ENCODE data around the gene BCL2A1. TPM values are rescaled to one million over a fixed set of nuclear protein-coding genes. Genes with fewer than 3 reads are reported as not detected.

Gene BCL2A1
- total and polyA plus RNA-seq, 4 donors: 0.50 to 2.9 (median 1.2) TPM

DNA sequence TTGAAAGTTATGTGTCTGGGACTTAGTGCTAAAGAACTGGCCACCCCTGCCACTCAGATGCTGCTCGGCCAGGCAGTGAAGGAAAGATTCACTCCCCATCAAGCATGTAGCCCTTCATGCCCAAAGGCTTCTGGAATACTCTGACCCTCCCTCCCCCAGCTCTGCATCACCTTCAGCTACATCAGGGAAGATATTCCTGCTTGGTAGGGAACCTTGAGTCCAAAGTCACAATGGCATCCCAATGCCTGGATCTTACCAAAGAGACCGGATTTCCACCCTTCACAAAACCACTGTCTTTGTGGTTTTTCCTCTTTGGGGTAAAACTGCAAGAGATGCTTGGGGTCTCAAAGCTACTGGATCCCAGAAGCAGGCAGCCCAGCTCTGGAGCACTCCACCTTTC lies 18.2 kb upstream of the BCL2A1 start (continued):
- no peak for TF ChIP-seq REST (IDR thresholded peaks at IDR 0.05)
- TF ChIP-seq EGR1 (IDR thresholded peaks at IDR 0.05; ENCODE audit: low read depth in 2 of 2): no peak
- no peak for TF ChIP-seq JUND (IDR thresholded peaks at IDR 0.05)

DNA sequence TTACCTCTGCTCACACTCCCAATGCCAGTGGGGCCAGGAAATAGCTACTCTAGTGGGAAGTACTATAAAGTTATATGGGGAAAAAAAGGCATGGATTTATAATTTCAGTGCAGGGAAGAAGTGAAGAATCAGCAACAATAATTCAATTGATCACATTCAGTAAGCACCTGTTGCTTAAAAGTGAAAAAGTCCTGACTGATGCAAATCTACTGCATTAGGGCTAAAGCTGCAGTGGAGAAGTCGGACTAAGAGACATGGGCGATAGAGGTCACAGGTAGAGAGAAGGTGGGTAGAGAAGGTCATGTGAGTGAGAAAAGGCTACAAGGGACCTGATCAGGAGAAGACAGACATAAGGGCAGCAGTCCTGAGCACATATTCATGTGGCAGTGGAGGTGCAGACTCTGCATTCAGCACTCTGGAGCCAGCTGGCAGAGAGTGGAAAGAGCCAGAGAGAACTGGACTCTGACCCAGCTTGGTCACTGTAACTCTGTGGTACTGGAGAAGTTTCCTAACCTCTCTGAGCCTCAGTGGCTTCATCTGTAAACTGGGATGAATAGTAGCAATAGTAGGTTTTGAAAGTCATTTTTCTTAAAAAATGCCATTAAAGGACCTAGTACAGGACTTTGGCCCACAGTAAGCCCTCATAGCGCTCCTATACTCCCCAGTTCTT lies 17.6 kb upstream of the BCL2A1 start:
- H3K27me3 ChIP-seq (ENCODE audit: control insufficient read depth in 4 of 4, insufficient read depth in 4 of 4, low read length in 3 of 4): no peaks in the 10 kb centered on the region
- H3K4me1 ChIP-seq (ENCODE audit: control insufficient read depth in 4 of 4, insufficient read depth in 4 of 4, low read length in 3 of 4): no peaks in the 10 kb centered on the region
- no peak for DNase-seq (ENCODE audit: low spot score)
- H3K9ac ChIP-seq (ENCODE audit: low read depth in 1 of 2, low read length in 2 of 2): no peak overlapping the region
- WGBS: 96% methylated on average over 3 of the region's 3 CpGs
- peak; percentile 63 to 77 for TF ChIP-seq HNF4A (conservative IDR thresholded peaks at IDR 0.05)
- no peak for TF ChIP-seq RXRA (IDR thresholded peaks at IDR 0.05)
- peak; percentile 39 for TF ChIP-seq HNF4G (IDR thresholded peaks at IDR 0.05)
- no peak for TF ChIP-seq JUND (IDR thresholded peaks at IDR 0.05)
- no peak overlapping the region for H3K27ac ChIP-seq (ENCODE audit: low read depth in 1 of 2, low read length in 2 of 2)
- H3K36me3 ChIP-seq (ENCODE audit: control insufficient read depth in 4 of 4, insufficient read depth in 3 of 4, low read depth in 1 of 4, low read length in 3 of 4): no peaks in the 10 kb centered on the region
- no peaks in the 10 kb centered on the region for H3K9me3 ChIP-seq (ENCODE audit: control insufficient read depth in 4 of 4, low read length in 3 of 4)
- no peak overlapping the region for H3K4me3 ChIP-seq (ENCODE audit: low read depth in 1 of 3, low read length in 3 of 3)

DNA sequence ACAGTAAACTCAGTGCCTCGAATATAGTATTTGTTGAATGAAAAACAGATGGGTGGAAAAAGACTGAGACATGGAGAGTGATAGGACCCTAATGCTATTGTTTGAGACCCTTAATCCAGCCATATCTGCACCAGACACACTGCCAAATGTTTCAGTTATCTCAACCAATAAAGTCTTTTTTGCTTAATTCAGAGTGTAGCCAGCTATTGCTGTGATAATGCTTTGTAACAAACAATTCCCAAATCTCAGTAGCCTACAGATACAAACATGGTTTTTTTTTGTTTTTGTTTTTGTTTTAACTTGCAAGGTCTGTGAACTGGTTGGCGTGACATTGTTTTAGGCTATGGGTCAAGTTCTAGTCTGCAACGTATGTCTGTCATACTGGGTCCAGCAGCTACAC lies 17.0 kb upstream of the BCL2A1 start:
- TF ChIP-seq CTCF (IDR thresholded peaks at IDR 0.05; ENCODE audit: low read depth, low read length, missing input control) (no peak), JUND (IDR thresholded peaks at IDR 0.05) (no peak), FOXA1 (IDR thresholded peaks at IDR 0.05) (no peak), MAX (IDR thresholded peaks at IDR 0.05) (no peak), RAD21 (IDR thresholded peaks at IDR 0.05) (no peak), ATF3 (IDR thresholded peaks at IDR 0.05) (no peak)
- Histone ChIP-seq H3K9me3 (ENCODE audit: control insufficient read depth in 4 of 4, low read length in 3 of 4) (no peaks in the 10 kb centered on the region), H3K4me1 (ENCODE audit: control insufficient read depth in 4 of 4, insufficient read depth in 4 of 4, low read length in 3 of 4) (no peaks in the 10 kb centered on the region), H3K27me3 (ENCODE audit: control insufficient read depth in 4 of 4, insufficient read depth in 4 of 4, low read length in 3 of 4) (no peaks in the 10 kb centered on the region), H3K27ac (ENCODE audit: low read depth in 1 of 2, low read length in 2 of 2) (no peak overlapping the region), H3K36me3 (ENCODE audit: control insufficient read depth in 4 of 4, insufficient read depth in 3 of 4, low read depth in 1 of 4, low read length in 3 of 4) (no peaks in the 10 kb centered on the region), H3K9ac (ENCODE audit: low read depth in 1 of 2, low read length in 2 of 2) (no peak overlapping the region), H3K4me3 (ENCODE audit: low read depth in 1 of 3, low read length in 3 of 3) (no peak overlapping the region)
- DNase-seq (ENCODE audit: low spot score): no peak
- WGBS: 96% methylated on average over 3 of the region's 3 CpGs

Measured in liver (tissue), 9 donors.